AG04450 (cell line): ENCODE results near the gene AKR1E2. TPM values are rescaled to one million over a fixed set of nuclear protein-coding genes. Genes with fewer than 3 reads are reported as not detected.

Source experiments
- CTCF ChIA-PET: fragments of 300-600, 350-600 bp; formaldehyde crosslinking; extraction: SDS; loops from one replicate; lab custom pipeline; 2022; ENCODE audit warnings: antibody characterized with exemption, inconsistent platforms; lab: Charles Lee
- POLR2A ChIA-PET: fragments of 350-600 bp; formaldehyde crosslinking; extraction: SDS; loops from one replicate; lab custom pipeline; 2021; ENCODE audit warnings: antibody characterized with exemption, inconsistent platforms; lab: Yijun Ruan, JAX
- DNase-seq: peaks from one replicate; pipeline ENCODE4 v3.0.0-alpha.2; 2011; ENCODE audit warnings: low read depth, low spot score
- H3K27ac ChIP-seq: one replicate; pipeline ENCODE4 v1.5.1; 2012; ENCODE audit warnings: low read depth, low read length, control low read depth
- H3K27me3 ChIP-seq: one replicate; pipeline ENCODE4 v1.6.0; 2012; ENCODE audit warnings: low read length; ENCODE audit not compliant: control insufficient read depth, insufficient read depth
- H3K4me3 ChIP-seq: 2 replicates; pipeline ENCODE4 v1.5.1; 2011; ENCODE audit warnings: mild to moderate bottlenecking, low read depth, low read length, control low read depth
- H3K9me3 ChIP-seq: 2 replicates; pipeline ENCODE4 v1.5.1; 2012; ENCODE audit warnings: low read length; ENCODE audit not compliant: control insufficient read depth, insufficient read depth
- CTCF ChIP-seq: IDR thresholded peaks from 2 replicates; pipeline ENCODE4 v1.5.1; 2011; ENCODE audit warnings: low read depth, low read length, control low read depth, inconsistent platforms
- polyA plus RNA-seq: library from polyadenylated mRNA; depleted of rRNA; stranded (reverse); fragments of >200 nt; gene quantifications from 2 replicates; pipeline ENCODE4 v1.2.3, GENCODE V29; 2011

AKR1E2 gene
- polyA plus RNA-seq, 1 experiment, result 1.3 TPM

GRCh38 chr10:4849042-4849402 is 23.0 kb downstream of the AKR1E2 start:
- Histone ChIP-seq H3K4me3 (no peak overlapping the region), H3K27me3 (no peaks in the 10 kb centered on the region), H3K27ac (no peak overlapping the region), H3K9me3 (peaks cover 11% of the 10 kb centered on the region; the same call in 1 of the 2 replicates)
- no peak for TF ChIP-seq CTCF
- CTCF ChIA-PET, result interaction anchor here (0.6 to 6.3 kb wide), 62 partner anchors 8 to 775 kb away, joined by 3 to 239 read pairs (median 7); partner anchors contain the start of genes AKR1C1, AKR1C3 and AKR1E2
- no peak for DNase-seq
- POLR2A ChIA-PET, result no interaction called here

GRCh38 chr10:4849555-4850242 is 23.7 kb downstream of the AKR1E2 start:
- TF ChIP-seq CTCF, result peak; percentile 100
- Histone ChIP-seq H3K27me3 (no peaks in the 10 kb centered on the region), H3K27ac (no peak overlapping the region), H3K9me3 (peaks cover 9% of the 10 kb centered on the region; the same call in 1 of the 2 replicates), H3K4me3 (no peak overlapping the region)
- ChIA-PET POLR2A (interaction anchor here (0.9 to 1.0 kb wide), 2 partner anchors 98 to 134 kb away, joined by 3 read pairs; no protein-coding TSS in a partner anchor), CTCF (interaction anchor here (0.6 to 6.3 kb wide), 97 partner anchors 8 to 774 kb away, joined by 3 to 239 read pairs (median 5); partner anchors contain the start of genes AKR1C1, AKR1C2, AKR1C3 and AKR1E2)
- DNase-seq, result peak; percentile 94

GRCh38 chr10:4850397-4850796 is 24.4 kb downstream of the AKR1E2 start:
- H3K9me3 ChIP-seq, result peaks cover 2% of the 10 kb centered on the region; the same call in 1 of the 2 replicates
- H3K4me3 ChIP-seq, result no peak overlapping the region
- TF ChIP-seq CTCF, result no peak
- POLR2A ChIA-PET, result interaction anchor here (0.9 to 1.0 kb wide), 2 partner anchors 97 to 133 kb away, joined by 3 read pairs; no protein-coding TSS in a partner anchor
- CTCF ChIA-PET, result interaction anchor here (0.6 to 6.3 kb wide), 94 partner anchors 7 to 774 kb away, joined by 3 to 239 read pairs (median 5); partner anchors contain the start of genes AKR1C1, AKR1C2, AKR1C3 and AKR1E2
- no peak overlapping the region for H3K27ac ChIP-seq
- no peak for DNase-seq
- no peaks in the 10 kb centered on the region for H3K27me3 ChIP-seq

GRCh38 chr10:4851176-4851575 is 25.2 kb downstream of the AKR1E2 start:
- no peak for DNase-seq
- no peak overlapping the region for H3K4me3 ChIP-seq
- no peaks in the 10 kb centered on the region for H3K9me3 ChIP-seq
- POLR2A ChIA-PET, result no interaction called here
- no peaks in the 10 kb centered on the region for H3K27me3 ChIP-seq
- TF ChIP-seq CTCF, result no peak
- CTCF ChIA-PET, result interaction anchor here (2.2 to 6.3 kb wide), 11 partner anchors 9 to 581 kb away, joined by 7 to 239 read pairs (median 27); partner anchors contain the start of genes AKR1C1 and AKR1C3
- no peak overlapping the region for H3K27ac ChIP-seq

- Histone ChIP-seq H3K27ac (no peak overlapping the region), H3K4me3 (no peak overlapping the region), H3K27me3 (no peaks in the 10 kb centered on the region), H3K9me3 (no peaks in the 10 kb centered on the region)
- CTCF ChIA-PET, result interaction anchor here (1.0 to 6.3 kb wide), 5 partner anchors 33 to 581 kb away, joined by 12 to 239 read pairs (median 72); partner anchors contain the start of gene AKR1C3
- TF ChIP-seq CTCF, result no peak
- POLR2A ChIA-PET, result no interaction called here
- no peak for DNase-seq
Measured at GRCh38 chr10:4851846-4852245, 25.8 kb downstream of the AKR1E2 start.
